Measurements from ENCODE around the gene CR1L.
"Not testable (repeated sequence)": the region's sequence is repeated elsewhere in the genome, so short reads cannot be mapped to it uniquely, and the experiment has no call there.

The CR1L gene

GRCh38 chr1:207698822-207699483 is 54.0 kb downstream of the CR1L start:
- peak; percentile 79 for TF ChIP-seq CTCF (conservative IDR thresholded peaks at IDR 0.05; ENCODE audit: low read length)
- peak; percentile 57 for DNase-seq (ENCODE audit: low read depth)
- H3K4me3 ChIP-seq (ENCODE audit: low read length) = no peak overlapping the region

GRCh38 chr1:207702317-207702716 is 57.4 kb downstream of the CR1L start:
- peak; percentile 46 for DNase-seq (ENCODE audit: low read depth)
- no peak overlapping the region for H3K4me3 ChIP-seq (ENCODE audit: low read length)
- no peak for TF ChIP-seq CTCF (conservative IDR thresholded peaks at IDR 0.05; ENCODE audit: low read length)

- TF ChIP-seq CTCF (conservative IDR thresholded peaks at IDR 0.05; ENCODE audit: low read length) = no peak
- no peak for DNase-seq (ENCODE audit: low read depth)
- no peak overlapping the region for H3K4me3 ChIP-seq (ENCODE audit: low read length)
Observed at GRCh38 chr1:207703712-207704111, 58.8 kb downstream of the CR1L start.

- H3K4me3 ChIP-seq (ENCODE audit: low read length); DNase-seq (ENCODE audit: low read depth): not testable (repeated sequence)
Observed at GRCh38 chr1:207708004-207708403, 63.1 kb downstream of the CR1L start.

GRCh38 chr1:207711285-207711684 is 66.4 kb downstream of the CR1L start:
- TF ChIP-seq CTCF (conservative IDR thresholded peaks at IDR 0.05; ENCODE audit: low read length) = no peak
- H3K4me3 ChIP-seq (ENCODE audit: low read length) = no peak overlapping the region
- DNase-seq (ENCODE audit: low read depth) = no peak

GRCh38 chr1:207712701-207713100 is 67.8 kb downstream of the CR1L start:
- not testable (repeated sequence) for H3K4me3 ChIP-seq (ENCODE audit: low read length); DNase-seq (ENCODE audit: low read depth)

GRCh38 chr1:207713529-207713928 is 68.6 kb downstream of the CR1L start:
- TF ChIP-seq CTCF (conservative IDR thresholded peaks at IDR 0.05; ENCODE audit: low read length) = no peak
- DNase-seq (ENCODE audit: low read depth) = no peak
- no peak overlapping the region for H3K4me3 ChIP-seq (ENCODE audit: low read length)

GRCh38 chr1:207719234-207719633 is 74.3 kb downstream of the CR1L start:
- DNase-seq (ENCODE audit: low read depth) = no peak
- TF ChIP-seq CTCF (conservative IDR thresholded peaks at IDR 0.05; ENCODE audit: low read length) = no peak
- no peak overlapping the region for H3K4me3 ChIP-seq (ENCODE audit: low read length)

- H3K4me3 ChIP-seq (ENCODE audit: low read length) = not testable (repeated sequence)
Observed at GRCh38 chr1:207728200-207728858, 83.4 kb downstream of the CR1L start.

GRCh38 chr1:207737503-207738157 is 92.7 kb downstream of the CR1L start:
- H3K4me3 ChIP-seq (ENCODE audit: low read length); DNase-seq (ENCODE audit: low read depth): not testable (repeated sequence)

More at GRCh38 chr1:207728200-207728858, 83.4 kb downstream of the CR1L start:
- DNase-seq (ENCODE audit: low read depth) = not testable (repeated sequence)

GRCh38 chr1:207738158-207738659 is 93.3 kb downstream of the CR1L start:
- DNase-seq (ENCODE audit: low read depth); H3K4me3 ChIP-seq (ENCODE audit: low read length): not testable (repeated sequence)

Data from AG10803 (cell line).